Body of pancreas (tissue), 4 donors: ENCODE results near the gene ANKRD30A.

Experiments used
- POLR2A ChIP-seq, 3 donors: fragments of 450-650 bp; IDR thresholded peaks; one replicate each; pipeline ENCODE4 v1.6.1; 2016; ENCODE audit warnings: antibody characterized with exemption in 3 of 3, mild to moderate bottlenecking in 2 of 3
- TF ChIP-seq, protein P1 (sequence below), 7 experiments: fragments of 450-650 bp in 4 of 7; fragments of 200-600 bp in 3 of 7; sonication (generic) in 3 of 7; IDR thresholded peaks; one replicate each; pipeline ENCODE4 v1.5.1; 2016 to 2019; ENCODE audit warnings: antibody characterized with exemption in 7 of 7

DNA sequence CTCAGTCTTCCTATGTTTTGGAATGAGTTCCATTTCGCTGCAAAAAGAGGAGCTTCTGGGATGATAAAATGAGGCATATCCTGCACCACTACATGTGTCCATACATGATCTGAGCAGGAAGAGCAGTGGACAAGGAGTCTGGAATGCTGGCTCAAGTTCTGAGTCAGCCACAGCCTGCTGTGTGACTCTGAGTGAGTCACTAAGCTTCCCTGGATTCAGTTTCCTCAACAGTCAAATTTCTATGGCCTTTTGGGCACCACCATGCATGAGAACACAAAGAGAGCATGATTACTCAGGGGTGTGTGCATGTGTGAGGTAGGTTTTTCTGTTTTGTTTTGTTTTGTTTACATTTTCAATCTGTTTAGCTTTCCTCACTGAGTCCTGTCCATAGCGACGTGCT, 254.6 kb downstream of the ANKRD30A start:
- TF ChIP-seq, protein P1, sequence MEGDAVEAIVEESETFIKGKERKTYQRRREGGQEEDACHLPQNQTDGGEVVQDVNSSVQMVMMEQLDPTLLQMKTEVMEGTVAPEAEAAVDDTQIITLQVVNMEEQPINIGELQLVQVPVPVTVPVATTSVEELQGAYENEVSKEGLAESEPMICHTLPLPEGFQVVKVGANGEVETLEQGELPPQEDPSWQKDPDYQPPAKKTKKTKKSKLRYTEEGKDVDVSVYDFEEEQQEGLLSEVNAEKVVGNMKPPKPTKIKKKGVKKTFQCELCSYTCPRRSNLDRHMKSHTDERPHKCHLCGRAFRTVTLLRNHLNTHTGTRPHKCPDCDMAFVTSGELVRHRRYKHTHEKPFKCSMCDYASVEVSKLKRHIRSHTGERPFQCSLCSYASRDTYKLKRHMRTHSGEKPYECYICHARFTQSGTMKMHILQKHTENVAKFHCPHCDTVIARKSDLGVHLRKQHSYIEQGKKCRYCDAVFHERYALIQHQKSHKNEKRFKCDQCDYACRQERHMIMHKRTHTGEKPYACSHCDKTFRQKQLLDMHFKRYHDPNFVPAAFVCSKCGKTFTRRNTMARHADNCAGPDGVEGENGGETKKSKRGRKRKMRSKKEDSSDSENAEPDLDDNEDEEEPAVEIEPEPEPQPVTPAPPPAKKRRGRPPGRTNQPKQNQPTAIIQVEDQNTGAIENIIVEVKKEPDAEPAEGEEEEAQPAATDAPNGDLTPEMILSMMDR (IDR thresholded peaks at IDR 0.05): no peak
- TF ChIP-seq POLR2A (IDR thresholded peaks at IDR 0.05): no peak
